GM12872 (cell line): ENCODE results near the gene CCND2.

Experiments
- CTCF ChIP-seq: IDR thresholded peaks from 3 replicates; pipeline ENCODE4 v1.5.1; 2011; ENCODE audit warnings: low read depth, mild to moderate bottlenecking, low read length, moderate library complexity; ENCODE audit not compliant: insufficient read depth

Gene CCND2

GRCh38 chr12:4301932-4302501, 28.5 kb downstream of the CCND2 start:
- no peak for TF ChIP-seq CTCF

- no peak for TF ChIP-seq CTCF
These were observed 29.3 kb downstream of the CCND2 start for GRCh38 chr12:4302881-4303280.

- TF ChIP-seq CTCF: no peak
These were observed 30.2 kb downstream of the CCND2 start for GRCh38 chr12:4303750-4304149.

- TF ChIP-seq CTCF: peak; percentile 42
These were observed 34.2 kb downstream of the CCND2 start for GRCh38 chr12:4307593-4308333.

- no peak for TF ChIP-seq CTCF
These were observed 34.9 kb downstream of the CCND2 start for GRCh38 chr12:4308334-4308950.

- no peak for TF ChIP-seq CTCF
These were observed 38.2 kb downstream of the CCND2 start for GRCh38 chr12:4311776-4312175.

GRCh38 chr12:4312251-4312650, 38.7 kb downstream of the CCND2 start:
- no peak for TF ChIP-seq CTCF
